NOMO-1 treated with dmso at 0.1 percent for 144 hours (cell line): ENCODE results near the gene GBGT1.
A peak's percentile ranks its signal among the peaks of the same experiment; 100 is the strongest.

Experiments
- DNase-seq: peaks from one replicate; lab custom pipeline; 2025; ENCODE audit not compliant: unreplicated experiment; lab: John Stamatoyannopoulos, UW

Gene GBGT1

GRCh38 chr9:133128152-133128551 lies 35.6 kb downstream of the GBGT1 start:
- no peak for DNase-seq

GRCh38 chr9:133127340-133127981 lies 36.3 kb downstream of the GBGT1 start:
- DNase-seq: no peak

- DNase-seq: no peak
Measured at GRCh38 chr9:133126697-133127339, 36.9 kb downstream of the GBGT1 start.

GRCh38 chr9:133125941-133126696 lies 37.6 kb downstream of the GBGT1 start:
- no peak for DNase-seq

GRCh38 chr9:133124907-133125275 lies 38.8 kb downstream of the GBGT1 start:
- DNase-seq: no peak

GRCh38 chr9:133124123-133124906 lies 39.4 kb downstream of the GBGT1 start:
- no peak for DNase-seq

GRCh38 chr9:133122935-133123611 lies 40.6 kb downstream of the GBGT1 start:
- no peak for DNase-seq

GRCh38 chr9:133122605-133122934 lies 41.1 kb downstream of the GBGT1 start:
- no peak for DNase-seq

- DNase-seq: peak; percentile 65
Measured at GRCh38 chr9:133121915-133122550, 41.7 kb downstream of the GBGT1 start.

GRCh38 chr9:133121198-133121914 lies 42.4 kb downstream of the GBGT1 start, which contains the start of gene RALGDS:
Gene RALGDS, minus strand, starts transcription at chr9:133121240. Its CDS starts 86 bp downstream, at chr9:133121154.
- peak; percentile 83 for DNase-seq

GRCh38 chr9:133120501-133121197 lies 43.1 kb downstream of the GBGT1 start:
- DNase-seq: no peak

- no peak for DNase-seq
Measured at GRCh38 chr9:133119846-133120500, 43.7 kb downstream of the GBGT1 start.

GRCh38 chr9:133119103-133119845 lies 44.4 kb downstream of the GBGT1 start:
- no peak for DNase-seq

GRCh38 chr9:133118568-133118967 lies 45.1 kb downstream of the GBGT1 start:
- DNase-seq: no peak

- no peak for DNase-seq
Measured at GRCh38 chr9:133118179-133118520, 45.6 kb downstream of the GBGT1 start.

- DNase-seq: no peak
Measured at GRCh38 chr9:133117271-133118178, 46.2 kb downstream of the GBGT1 start.
